Activated T-helper 1 cell treated with anti-CD3 and anti-CD28 coated beads, Interleukin-12 subunit alpha, Interleukin-12 subunit beta, Interleukin-2, Interleukin-4 antibody, amounts not matched to agents 30 ng/mL and 10 ng/mL and 1 ng/mL, durations not matched to agents 14 hours and 24 hours and 36 hours (primary cell): ENCODE data around the gene PIEZO2. TPM values are rescaled to one million over a fixed set of nuclear protein-coding genes. Genes with fewer than 3 reads are reported as not detected.
"Not testable (repeated sequence)": the region's sequence is repeated elsewhere in the genome, so short reads cannot be mapped to it uniquely, and the experiment has no call there.

Experiments used
- DNase-seq: peaks from one replicate; pipeline ENCODE4 v3.0.0; 2021; ENCODE audit warnings: low spot score
- H3K27ac Mint-ChIP-seq: one replicate; pipeline ENCODE4 v1.8.0; 2021; ENCODE audit warnings: mild to moderate bottlenecking, mixed read lengths
- H3K27me3 Mint-ChIP-seq: one replicate; pipeline ENCODE4 v1.8.0; 2022; ENCODE audit warnings: mild to moderate bottlenecking, moderate library complexity, mixed read lengths; ENCODE audit not compliant: insufficient read depth
- H3K36me3 Mint-ChIP-seq: one replicate; pipeline ENCODE4 v1.8.0; 2021; ENCODE audit warnings: low read depth, mixed read lengths
- H3K4me1 Mint-ChIP-seq: one replicate; pipeline ENCODE4 v1.8.0; 2021; ENCODE audit warnings: low read depth, mixed read lengths
- H3K4me3 Mint-ChIP-seq: one replicate; pipeline ENCODE4 v1.8.0; 2021; ENCODE audit warnings: mild to moderate bottlenecking, moderate library complexity, mixed read lengths
- H3K9me3 Mint-ChIP-seq: one replicate; pipeline ENCODE4 v1.8.0; 2021; ENCODE audit warnings: mixed read lengths
- intact Hi-C: fragments of 100-400 bp; cut with micrococcal nuclease; formaldehyde crosslinking; loops from one replicate; pipeline ENCODE4 v1.15.1; 2024
- total RNA-seq: library from RNA; stranded (reverse); gene quantifications from 2 replicates; pipeline ENCODE4 v1.2.3, GENCODE V29; 2022

PIEZO2 gene
- total RNA-seq, 1 donor from 2014 or later = not detected

GRCh38 chr18:10670856-10671255 is 478.5 kb downstream of the PIEZO2 start:
- H3K4me3 Mint-ChIP-seq = no peak overlapping the region
- no peaks in the 10 kb centered on the region for H3K36me3 Mint-ChIP-seq
- no peak for DNase-seq
- H3K27me3 Mint-ChIP-seq = peaks cover 6% of the 10 kb centered on the region
- intact Hi-C loops = no loop called here
- no peak overlapping the region for H3K27ac Mint-ChIP-seq
- H3K9me3 Mint-ChIP-seq = no peaks in the 10 kb centered on the region
- no peaks in the 10 kb centered on the region for H3K4me1 Mint-ChIP-seq

DNA sequence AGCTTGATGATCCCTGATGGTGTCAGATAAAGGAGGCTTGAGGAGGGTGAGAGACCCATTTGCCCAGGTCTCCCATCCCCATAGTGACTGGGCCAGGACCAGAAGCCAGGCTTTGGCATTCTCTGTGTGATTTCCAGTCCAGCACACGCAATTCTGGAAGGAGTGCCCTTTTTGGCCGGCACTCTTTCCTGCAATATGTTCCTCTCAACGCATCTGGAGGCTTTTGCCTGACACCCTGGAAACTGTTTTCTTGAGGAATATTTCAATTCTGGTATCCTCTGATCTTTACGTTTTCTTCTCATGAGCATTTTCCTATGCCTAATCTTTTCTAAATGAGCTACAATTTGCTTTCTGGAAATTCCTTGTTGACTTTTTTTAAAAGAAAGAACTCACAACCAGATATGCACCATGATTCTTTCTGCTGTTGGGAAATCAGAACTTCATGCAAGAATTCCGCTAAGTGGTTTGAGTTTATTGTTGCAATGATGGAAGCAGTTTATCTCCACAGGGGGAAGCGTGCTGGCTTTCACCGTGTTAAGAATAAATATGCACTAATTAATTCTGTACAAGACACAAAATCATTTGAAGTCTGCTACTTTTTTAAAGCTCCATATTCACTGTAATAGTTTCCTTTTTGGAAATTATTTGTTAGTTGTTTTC is 479.8 kb downstream of the PIEZO2 start:
- Mint-ChIP-seq H3K27ac (no peak overlapping the region), H3K4me3 (no peak overlapping the region), H3K27me3 (peaks cover 6% of the 10 kb centered on the region), H3K9me3 (no peaks in the 10 kb centered on the region), H3K4me1 (no peaks in the 10 kb centered on the region), H3K36me3 (no peaks in the 10 kb centered on the region)
- DNase-seq = no peak
- intact Hi-C loops = no loop called here

DNA sequence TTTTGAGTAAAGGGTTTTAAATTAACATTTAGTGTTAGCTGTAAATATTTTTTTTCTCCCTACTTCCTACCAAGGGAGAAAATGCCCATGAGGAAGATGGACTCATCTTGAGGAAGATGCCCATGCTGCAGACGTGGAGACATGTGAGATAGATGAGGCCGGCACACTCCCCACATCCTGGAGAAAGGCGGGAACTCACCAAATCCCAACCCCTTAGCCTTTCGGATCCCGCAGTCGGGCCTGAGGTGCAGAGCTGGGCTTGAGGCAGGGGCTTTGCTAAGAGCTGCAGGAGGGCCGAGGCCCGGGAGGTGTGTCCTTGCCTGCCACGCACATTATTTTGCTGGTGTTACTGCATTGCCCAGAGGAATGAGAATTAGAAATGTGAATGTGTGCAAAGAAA is 485.6 kb downstream of the PIEZO2 start:
- H3K4me1 Mint-ChIP-seq = no peaks in the 10 kb centered on the region
- H3K9me3 Mint-ChIP-seq = no peaks in the 10 kb centered on the region
- H3K27me3 Mint-ChIP-seq = no peaks in the 10 kb centered on the region
- intact Hi-C loops = no loop called here
- H3K27ac Mint-ChIP-seq = no peak overlapping the region
- no peak for DNase-seq
- no peak overlapping the region for H3K4me3 Mint-ChIP-seq
- H3K36me3 Mint-ChIP-seq = no peaks in the 10 kb centered on the region

GRCh38 chr18:10661317-10661716 is 488.1 kb downstream of the PIEZO2 start:
- no peak overlapping the region for H3K4me3 Mint-ChIP-seq
- intact Hi-C loops = no loop called here
- no peak overlapping the region for H3K27ac Mint-ChIP-seq
- DNase-seq = no peak
- H3K36me3 Mint-ChIP-seq = no peaks in the 10 kb centered on the region
- H3K9me3 Mint-ChIP-seq = no peaks in the 10 kb centered on the region
- H3K27me3 Mint-ChIP-seq = no peaks in the 10 kb centered on the region
- H3K4me1 Mint-ChIP-seq = no peaks in the 10 kb centered on the region

- Mint-ChIP-seq H3K4me3 (no peak overlapping the region), H3K27me3 (no peaks in the 10 kb centered on the region), H3K36me3 (no peaks in the 10 kb centered on the region), H3K9me3 (no peaks in the 10 kb centered on the region), H3K27ac (no peak overlapping the region), H3K4me1 (no peaks in the 10 kb centered on the region)
- no peak for DNase-seq
- intact Hi-C loops = no loop called here
Observed at GRCh38 chr18:10660179-10660884, 489.0 kb downstream of the PIEZO2 start.

GRCh38 chr18:10659594-10659993 is 489.8 kb downstream of the PIEZO2 start:
- Mint-ChIP-seq H3K27me3 (no peaks in the 10 kb centered on the region), H3K27ac (no peak overlapping the region)
- intact Hi-C loops = no loop called here

DNA sequence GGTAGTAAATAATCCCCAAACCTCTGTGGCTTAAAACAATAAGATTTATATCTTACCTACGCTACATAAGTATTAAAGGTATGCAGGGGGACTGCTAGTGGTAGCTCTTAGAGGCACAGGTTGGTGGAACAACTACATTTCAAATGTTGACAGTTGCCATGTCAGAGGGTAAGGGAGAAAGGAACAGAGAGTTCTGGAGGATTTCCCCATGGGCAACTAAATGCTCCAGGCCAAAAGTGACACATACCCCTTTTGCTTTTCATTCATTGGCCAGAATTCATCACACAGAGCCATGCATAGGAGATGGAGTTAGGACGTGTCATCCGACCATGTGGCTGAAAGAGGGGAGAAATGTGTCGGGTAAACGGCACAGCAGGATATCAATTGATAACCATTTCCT is 490.4 kb downstream of the PIEZO2 start:
- intact Hi-C loops = no loop called here
- no peaks in the 10 kb centered on the region for H3K27me3 Mint-ChIP-seq
- H3K27ac Mint-ChIP-seq = no peak overlapping the region
- no peaks in the 10 kb centered on the region for H3K9me3 Mint-ChIP-seq
- H3K36me3 Mint-ChIP-seq = no peaks in the 10 kb centered on the region
- H3K4me1 Mint-ChIP-seq = no peaks in the 10 kb centered on the region
- no peak overlapping the region for H3K4me3 Mint-ChIP-seq
- no peak for DNase-seq

More at GRCh38 chr18:10659594-10659993, 489.8 kb downstream of the PIEZO2 start:
- H3K4me3 Mint-ChIP-seq = no peak overlapping the region
- no peaks in the 10 kb centered on the region for H3K9me3 Mint-ChIP-seq
- DNase-seq = no peak
- H3K36me3 Mint-ChIP-seq = no peaks in the 10 kb centered on the region
- no peaks in the 10 kb centered on the region for H3K4me1 Mint-ChIP-seq

- H3K4me3 Mint-ChIP-seq, H3K9me3 Mint-ChIP-seq, H3K36me3 Mint-ChIP-seq, H3K27ac Mint-ChIP-seq, intact Hi-C loops, H3K4me1 Mint-ChIP-seq, H3K27me3 Mint-ChIP-seq, DNase-seq: not testable (repeated sequence)
Observed at GRCh38 chr18:10644003-10644402, 505.4 kb downstream of the PIEZO2 start.

GRCh38 chr18:10642915-10643524 is 506.3 kb downstream of the PIEZO2 start:
- DNase-seq, intact Hi-C loops, H3K36me3 Mint-ChIP-seq, H3K9me3 Mint-ChIP-seq, H3K4me1 Mint-ChIP-seq, H3K4me3 Mint-ChIP-seq, H3K27me3 Mint-ChIP-seq, H3K27ac Mint-ChIP-seq: not testable (repeated sequence)

GRCh38 chr18:10638539-10638885 is 510.9 kb downstream of the PIEZO2 start:
- H3K9me3 Mint-ChIP-seq, H3K27ac Mint-ChIP-seq, H3K4me3 Mint-ChIP-seq, H3K4me1 Mint-ChIP-seq, DNase-seq, H3K36me3 Mint-ChIP-seq, intact Hi-C loops, H3K27me3 Mint-ChIP-seq: not testable (repeated sequence)

DNA sequence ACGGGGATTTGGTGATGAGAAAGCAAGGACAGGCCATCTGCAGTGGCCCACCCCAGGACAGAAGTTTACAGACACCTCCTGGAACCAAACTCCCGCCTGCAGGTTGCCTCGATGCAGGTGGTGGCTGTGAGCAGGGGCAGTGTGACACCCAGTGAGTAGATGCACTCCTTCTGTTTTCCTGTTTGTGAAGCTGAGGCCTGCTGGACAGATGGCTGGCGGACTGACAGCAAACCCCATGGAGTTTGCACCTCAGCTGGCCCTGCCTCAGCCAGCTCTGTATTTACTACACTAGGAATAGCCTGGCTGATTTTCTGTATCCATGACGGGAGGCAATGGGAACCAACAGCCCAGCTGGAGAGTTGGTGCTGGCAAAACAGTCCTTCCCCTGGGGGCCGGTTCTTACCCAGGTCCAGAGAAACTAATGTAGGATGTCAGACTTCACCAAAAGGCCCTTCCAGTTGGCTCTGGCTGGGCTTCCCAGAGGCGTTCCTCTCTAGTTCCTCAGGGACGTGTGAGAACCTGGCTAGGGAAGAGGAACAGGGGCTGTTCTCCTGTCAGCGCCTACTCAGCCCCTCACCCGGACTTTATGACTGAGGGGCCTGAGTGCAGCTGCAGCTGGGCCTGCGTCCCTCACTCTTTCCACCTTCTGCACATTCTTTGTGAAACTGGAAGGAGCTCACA is 511.4 kb downstream of the PIEZO2 start:
- H3K9me3 Mint-ChIP-seq, H3K4me1 Mint-ChIP-seq, H3K27ac Mint-ChIP-seq, intact Hi-C loops, H3K4me3 Mint-ChIP-seq, DNase-seq, H3K27me3 Mint-ChIP-seq, H3K36me3 Mint-ChIP-seq: not testable (repeated sequence)

DNA sequence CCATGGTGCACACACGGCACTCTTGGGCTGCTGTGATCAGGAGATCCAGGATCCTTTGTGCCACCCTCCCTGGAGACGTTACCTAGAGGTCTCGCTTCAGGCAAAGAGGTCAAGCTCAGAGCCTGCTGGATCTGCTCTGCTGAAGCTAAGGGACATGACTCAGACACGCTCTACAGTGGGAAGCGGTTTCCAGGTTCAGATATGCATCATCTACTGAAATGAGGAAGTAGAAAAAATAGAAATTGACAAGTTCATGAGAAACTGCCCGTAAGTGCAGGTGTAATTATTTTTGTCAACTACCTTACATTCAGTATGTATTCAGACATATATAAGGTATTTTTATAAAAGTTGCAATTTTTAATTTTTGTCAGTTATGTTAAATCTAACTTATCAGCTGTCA is 520.3 kb downstream of the PIEZO2 start:
- H3K9me3 Mint-ChIP-seq, DNase-seq, H3K4me1 Mint-ChIP-seq, H3K36me3 Mint-ChIP-seq, H3K27me3 Mint-ChIP-seq, H3K27ac Mint-ChIP-seq, intact Hi-C loops, H3K4me3 Mint-ChIP-seq: not testable (repeated sequence)

GRCh38 chr18:10626606-10627213 is 522.7 kb downstream of the PIEZO2 start:
- H3K4me3 Mint-ChIP-seq, H3K36me3 Mint-ChIP-seq, DNase-seq, H3K9me3 Mint-ChIP-seq, intact Hi-C loops, H3K27me3 Mint-ChIP-seq, H3K27ac Mint-ChIP-seq, H3K4me1 Mint-ChIP-seq: not testable (repeated sequence)
